ENCODE data around the gene L3MBTL2.
"Not testable (repeated sequence)": the region's sequence is repeated elsewhere in the genome, so short reads cannot be mapped to it uniquely, and the experiment has no call there.

Gene L3MBTL2

GRCh38 chr22:41242396-41243117 is 37.4 kb downstream of the L3MBTL2 start:
- no peak for DNase-seq

GRCh38 chr22:41243361-41243760 is 38.2 kb downstream of the L3MBTL2 start:
- DNase-seq = no peak

GRCh38 chr22:41245917-41246499 is 40.9 kb downstream of the L3MBTL2 start:
- DNase-seq = no peak

GRCh38 chr22:41247703-41248102 is 42.6 kb downstream of the L3MBTL2 start:
- DNase-seq = no peak

GRCh38 chr22:41248314-41248713 is 43.2 kb downstream of the L3MBTL2 start:
- no peak for DNase-seq

GRCh38 chr22:41248758-41249157 is 43.6 kb downstream of the L3MBTL2 start:
- no peak for DNase-seq

GRCh38 chr22:41249442-41249841 is 44.3 kb downstream of the L3MBTL2 start:
- DNase-seq = no peak

- DNase-seq = no peak
These were observed 45.0 kb downstream of the L3MBTL2 start for GRCh38 chr22:41250127-41250526.

- no peak for DNase-seq
These were observed 47.3 kb downstream of the L3MBTL2 start for GRCh38 chr22:41252365-41252764.

GRCh38 chr22:41254230-41254629 is 49.1 kb downstream of the L3MBTL2 start:
- DNase-seq = no peak

- DNase-seq = no peak
These were observed 51.4 kb downstream of the L3MBTL2 start for GRCh38 chr22:41256254-41257253.

GRCh38 chr22:41257696-41258095 is 52.6 kb downstream of the L3MBTL2 start:
- DNase-seq = no peak

- DNase-seq = not testable (repeated sequence)
These were observed 54.6 kb downstream of the L3MBTL2 start for GRCh38 chr22:41259756-41260155.

GRCh38 chr22:41260871-41261270 is 55.8 kb downstream of the L3MBTL2 start:
- DNase-seq = no peak

- DNase-seq = no peak
These were observed 56.6 kb downstream of the L3MBTL2 start for GRCh38 chr22:41261541-41262249.

- DNase-seq = no peak
These were observed 57.2 kb downstream of the L3MBTL2 start for GRCh38 chr22:41262250-41262765.

- DNase-seq = no peak
These were observed 58.6 kb downstream of the L3MBTL2 start for GRCh38 chr22:41263704-41264103.

- DNase-seq = no peak
These were observed 59.4 kb downstream of the L3MBTL2 start for GRCh38 chr22:41264408-41264941.

- no peak for DNase-seq
These were observed 62.8 kb downstream of the L3MBTL2 start for GRCh38 chr22:41267958-41268357.

- no peak for DNase-seq
These were observed 66.7 kb downstream of the L3MBTL2 start for GRCh38 chr22:41271787-41272186.

- no peak for DNase-seq
These were observed 68.0 kb downstream of the L3MBTL2 start for GRCh38 chr22:41273128-41273527.

GRCh38 chr22:41274856-41275255 is 69.7 kb downstream of the L3MBTL2 start:
- no peak for DNase-seq
